OCI-LY7 (cell line): Measurements from ENCODE around the gene CENPP. TPM values are rescaled to one million over a fixed set of nuclear protein-coding genes. Genes with fewer than 3 reads are reported as not detected.

Experiments used
- BruUV-seq: library from RNA; stranded (reverse); fragments of 400-500 nt; replicated peaks from 2 replicates; lab custom pipeline; 2021; lab: Mats Ljungman, UMichigan
- CTCF ChIA-PET: fragments of 300-600 bp; sonication (Branson Sonifier 250); formaldehyde crosslinking; loops from one replicate; lab custom pipeline; 2022; ENCODE audit warnings: antibody characterized with exemption; ENCODE audit not compliant: unreplicated experiment; lab: Charles Lee
- POLR2A ChIA-PET: fragments of 300-600 bp; sonication (Branson Sonifier 250); formaldehyde crosslinking; loops from one replicate; lab custom pipeline; 2022; ENCODE audit warnings: antibody characterized with exemption; lab: Charles Lee
- DNase-seq: peaks from one replicate; pipeline ENCODE4 v3.0.0-alpha.2; 2015; ENCODE audit warnings: low spot score
- H2AFZ ChIP-seq: fragments of 200-600 bp; sonication (generic), shearing (Covaris generic); 2 replicates; pipeline ENCODE4 v1.6.1; 2014; ENCODE audit warnings: mild to moderate bottlenecking, antibody characterized with exemption, low read length, moderate library complexity
- H3K27ac ChIP-seq: fragments of 200-600 bp; sonication (generic); 2 replicates; pipeline ENCODE4 v1.5.1; 2014; ENCODE audit warnings: mixed run types, low read depth, mild to moderate bottlenecking, moderate library complexity, low read length, inconsistent platforms; ENCODE audit not compliant: poor library complexity, severe bottlenecking
- H3K36me3 ChIP-seq: fragments of 200-600 bp; sonication (generic); 2 replicates; pipeline ENCODE4 v1.6.1; 2014; ENCODE audit warnings: mild to moderate bottlenecking, antibody characterized with exemption, low read length, moderate library complexity, mixed read lengths; ENCODE audit not compliant: insufficient read depth
- H3K4me1 ChIP-seq: fragments of 200-600 bp; sonication (generic); 2 replicates; pipeline ENCODE4 v1.5.1; 2014; ENCODE audit warnings: mild to moderate bottlenecking, low read length; ENCODE audit not compliant: insufficient read depth, poor library complexity, severe bottlenecking
- H3K4me2 ChIP-seq: fragments of 200-600 bp; sonication (generic); 2 replicates; pipeline ENCODE4 v1.6.1; 2014; ENCODE audit warnings: mild to moderate bottlenecking, low read length
- H3K4me3 ChIP-seq: fragments of 200-600 bp; sonication (generic); 2 replicates; pipeline ENCODE4 v1.5.1; 2014; ENCODE audit warnings: mild to moderate bottlenecking, low read depth, low read length; ENCODE audit not compliant: poor library complexity, severe bottlenecking
- H3K79me2 ChIP-seq: fragments of 200-600 bp; sonication (generic); 2 replicates; pipeline ENCODE4 v1.6.1; 2016; ENCODE audit warnings: low read depth, mild to moderate bottlenecking, low read length, moderate library complexity, mixed read lengths; ENCODE audit not compliant: insufficient read depth
- H3K9me2 ChIP-seq: fragments of 200-600 bp; sonication (generic); 2 replicates; pipeline ENCODE4 v1.6.1; 2016; ENCODE audit warnings: mild to moderate bottlenecking, low read length, mixed read lengths; ENCODE audit not compliant: insufficient read depth
- H3K9me3 ChIP-seq: fragments of 200-600 bp; sonication (generic); 2 replicates; pipeline ENCODE4 v1.6.1; 2014; ENCODE audit warnings: mild to moderate bottlenecking, mixed run types, low read length, mixed read lengths
- H4K20me1 ChIP-seq: fragments of 200-600 bp; sonication (generic); 2 replicates; pipeline ENCODE4 v1.6.1; 2014; ENCODE audit warnings: mild to moderate bottlenecking, antibody characterized with exemption, low read length, moderate library complexity, mixed read lengths; ENCODE audit not compliant: insufficient read depth
- EZH2phosphoT487 ChIP-seq: fragments of 200-600 bp; sonication (generic); IDR thresholded peaks from 2 replicates; pipeline ENCODE4 v1.6.1; 2018; ENCODE audit warnings: low read depth, borderline replicate concordance, mild to moderate bottlenecking, mixed run types, antibody characterized with exemption, low read length, moderate library complexity, mixed read lengths
- intact Hi-C: fragments of 100-400 bp; cut with micrococcal nuclease; formaldehyde crosslinking; loops from one replicate; pipeline ENCODE4 v1.10.0; 2022; ENCODE audit not compliant: unreplicated experiment
- total RNA-seq, 2 experiments: library from RNA; depleted of rRNA in 1 of 2; stranded (reverse); fragments of >200 nt in 1 of 2; shearing (Covaris generic) in 1 of 2; gene quantifications; 2 replicates each; pipeline ENCODE4 v1.2.3, GENCODE V29; 2014 to 2022
- TF ChIP-seq, protein P1 (sequence below): fragments of 200-600 bp; sonication (generic); conservative IDR thresholded peaks from 2 replicates; pipeline ENCODE4 v1.5.1; 2014; ENCODE audit warnings: mild to moderate bottlenecking, antibody characterized with exemption, low read length, moderate library complexity, mixed read lengths

CENPP gene
- total RNA-seq, 2 experiments from 2014 or later = 25.4 to 30.9 TPM

DNA sequence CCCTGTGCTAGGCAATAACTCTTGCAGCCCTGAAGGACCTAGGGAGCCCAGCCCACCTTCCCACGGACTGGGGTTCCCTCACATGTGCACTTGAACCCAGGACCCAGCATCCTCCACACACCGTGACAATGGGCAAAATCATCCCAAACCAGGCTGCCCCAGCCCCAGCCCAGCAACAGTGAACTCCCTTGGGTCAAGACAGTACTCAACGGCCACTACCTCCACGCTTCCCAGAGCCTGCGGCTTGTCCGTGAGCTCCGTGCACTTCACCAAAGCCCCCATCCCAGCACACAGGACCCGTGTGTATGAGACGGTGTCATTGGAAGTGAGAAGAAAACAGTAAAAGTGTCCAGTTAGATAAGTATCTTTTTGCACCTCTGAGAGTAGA is 288.4 kb downstream of the CENPP start:
- Histone ChIP-seq H3K36me3 (peaks cover 75% of the 10 kb centered on the region; the same call in 1 of the 2 replicates), H3K27ac (no peak overlapping the region), H3K4me2 (no peak overlapping the region), H3K79me2 (no peaks in the 10 kb centered on the region), H4K20me1 (no peaks in the 10 kb centered on the region), H3K9me3 (no peaks in the 10 kb centered on the region), H3K4me3 (no peak overlapping the region), H3K9me2 (no peaks in the 10 kb centered on the region), H3K4me1 (no peaks in the 10 kb centered on the region), H2AFZ (no peak overlapping the region)
- TF ChIP-seq EZH2phosphoT487 = no peak
- TF ChIP-seq, protein P1, sequence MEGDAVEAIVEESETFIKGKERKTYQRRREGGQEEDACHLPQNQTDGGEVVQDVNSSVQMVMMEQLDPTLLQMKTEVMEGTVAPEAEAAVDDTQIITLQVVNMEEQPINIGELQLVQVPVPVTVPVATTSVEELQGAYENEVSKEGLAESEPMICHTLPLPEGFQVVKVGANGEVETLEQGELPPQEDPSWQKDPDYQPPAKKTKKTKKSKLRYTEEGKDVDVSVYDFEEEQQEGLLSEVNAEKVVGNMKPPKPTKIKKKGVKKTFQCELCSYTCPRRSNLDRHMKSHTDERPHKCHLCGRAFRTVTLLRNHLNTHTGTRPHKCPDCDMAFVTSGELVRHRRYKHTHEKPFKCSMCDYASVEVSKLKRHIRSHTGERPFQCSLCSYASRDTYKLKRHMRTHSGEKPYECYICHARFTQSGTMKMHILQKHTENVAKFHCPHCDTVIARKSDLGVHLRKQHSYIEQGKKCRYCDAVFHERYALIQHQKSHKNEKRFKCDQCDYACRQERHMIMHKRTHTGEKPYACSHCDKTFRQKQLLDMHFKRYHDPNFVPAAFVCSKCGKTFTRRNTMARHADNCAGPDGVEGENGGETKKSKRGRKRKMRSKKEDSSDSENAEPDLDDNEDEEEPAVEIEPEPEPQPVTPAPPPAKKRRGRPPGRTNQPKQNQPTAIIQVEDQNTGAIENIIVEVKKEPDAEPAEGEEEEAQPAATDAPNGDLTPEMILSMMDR = no peak
- intact Hi-C loops = no loop called here
- no peak for DNase-seq
- BruUV-seq = no TSS peak
- CTCF ChIA-PET = no interaction called here
- POLR2A ChIA-PET = no interaction called here

DNA sequence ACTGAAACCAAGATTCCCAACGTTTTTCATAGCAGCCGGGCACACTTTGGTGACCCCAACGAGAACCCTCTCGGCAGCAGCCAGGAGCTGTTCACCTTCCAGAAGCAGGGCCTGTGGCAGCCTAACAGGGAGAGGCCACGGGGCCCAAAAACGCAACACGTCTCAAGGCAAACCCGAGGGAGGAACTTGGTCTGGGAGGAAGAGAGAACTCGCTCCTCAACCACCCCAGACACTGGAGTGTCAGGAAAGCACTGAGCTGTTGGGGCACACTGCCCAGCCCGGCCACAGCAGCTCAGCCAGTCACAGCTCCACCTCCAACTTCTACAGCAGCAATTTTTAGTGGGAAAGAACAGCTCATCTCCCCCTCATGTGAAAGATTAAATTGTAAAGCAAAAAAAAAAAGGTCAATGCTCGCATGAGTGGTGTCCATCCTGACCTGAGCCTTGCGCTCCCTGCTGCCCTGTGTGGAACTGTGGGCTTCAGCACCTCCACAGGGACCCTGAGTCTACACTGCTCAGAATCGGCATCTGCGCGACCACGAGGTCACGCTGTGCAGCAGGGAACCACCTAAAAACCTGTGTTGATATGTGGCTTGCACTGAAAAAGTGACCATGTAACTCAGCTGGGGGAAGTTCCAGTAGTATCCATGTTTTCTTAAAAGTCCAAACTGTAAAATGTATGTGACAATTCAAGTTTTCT is 289.2 kb downstream of the CENPP start:
- no peaks in the 10 kb centered on the region for H3K9me2 ChIP-seq
- H3K9me3 ChIP-seq = no peaks in the 10 kb centered on the region
- peaks cover 82% of the 10 kb centered on the region; the same call in 1 of the 2 replicates for H3K36me3 ChIP-seq
- POLR2A ChIA-PET = no interaction called here
- intact Hi-C loops = no loop called here
- no peaks in the 10 kb centered on the region for H4K20me1 ChIP-seq
- H3K4me2 ChIP-seq = no peak overlapping the region
- H2AFZ ChIP-seq = no peak overlapping the region
- no peaks in the 10 kb centered on the region for H3K4me1 ChIP-seq
- H3K79me2 ChIP-seq = no peaks in the 10 kb centered on the region
- H3K27ac ChIP-seq = no peak overlapping the region
- no peak overlapping the region for H3K4me3 ChIP-seq
- no TSS peak for BruUV-seq
- DNase-seq = no peak
- TF ChIP-seq EZH2phosphoT487 = no peak
- TF ChIP-seq, protein P1 = no peak
- CTCF ChIA-PET = no interaction called here

GRCh38 chr9:92615790-92616189 is 290.0 kb downstream of the CENPP start:
- Histone ChIP-seq H4K20me1 (no peaks in the 10 kb centered on the region), H3K79me2 (no peaks in the 10 kb centered on the region), H3K4me3 (no peak overlapping the region), H3K4me2 (no peak overlapping the region), H3K4me1 (no peaks in the 10 kb centered on the region), H3K9me3 (no peaks in the 10 kb centered on the region), H3K9me2 (no peaks in the 10 kb centered on the region), H2AFZ (no peak overlapping the region), H3K36me3 (peaks cover 82% of the 10 kb centered on the region; the same call in 1 of the 2 replicates), H3K27ac (no peak overlapping the region)
- intact Hi-C loops = no loop called here
- BruUV-seq = TSS peak; percentile 22
- DNase-seq = no peak
- CTCF ChIA-PET = no interaction called here
- POLR2A ChIA-PET = no interaction called here
- TF ChIP-seq, protein P1 = no peak
- no peak for TF ChIP-seq EZH2phosphoT487
